Measurements from ENCODE around the gene SERPINI1. TPM values are rescaled to one million over a fixed set of nuclear protein-coding genes. Genes with fewer than 3 reads are reported as not detected.

SERPINI1 gene, protein sequence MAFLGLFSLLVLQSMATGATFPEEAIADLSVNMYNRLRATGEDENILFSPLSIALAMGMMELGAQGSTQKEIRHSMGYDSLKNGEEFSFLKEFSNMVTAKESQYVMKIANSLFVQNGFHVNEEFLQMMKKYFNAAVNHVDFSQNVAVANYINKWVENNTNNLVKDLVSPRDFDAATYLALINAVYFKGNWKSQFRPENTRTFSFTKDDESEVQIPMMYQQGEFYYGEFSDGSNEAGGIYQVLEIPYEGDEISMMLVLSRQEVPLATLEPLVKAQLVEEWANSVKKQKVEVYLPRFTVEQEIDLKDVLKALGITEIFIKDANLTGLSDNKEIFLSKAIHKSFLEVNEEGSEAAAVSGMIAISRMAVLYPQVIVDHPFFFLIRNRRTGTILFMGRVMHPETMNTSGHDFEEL
- total RNA-seq: 0.32 and 1.2 TPM in 2 replicates

DNA sequence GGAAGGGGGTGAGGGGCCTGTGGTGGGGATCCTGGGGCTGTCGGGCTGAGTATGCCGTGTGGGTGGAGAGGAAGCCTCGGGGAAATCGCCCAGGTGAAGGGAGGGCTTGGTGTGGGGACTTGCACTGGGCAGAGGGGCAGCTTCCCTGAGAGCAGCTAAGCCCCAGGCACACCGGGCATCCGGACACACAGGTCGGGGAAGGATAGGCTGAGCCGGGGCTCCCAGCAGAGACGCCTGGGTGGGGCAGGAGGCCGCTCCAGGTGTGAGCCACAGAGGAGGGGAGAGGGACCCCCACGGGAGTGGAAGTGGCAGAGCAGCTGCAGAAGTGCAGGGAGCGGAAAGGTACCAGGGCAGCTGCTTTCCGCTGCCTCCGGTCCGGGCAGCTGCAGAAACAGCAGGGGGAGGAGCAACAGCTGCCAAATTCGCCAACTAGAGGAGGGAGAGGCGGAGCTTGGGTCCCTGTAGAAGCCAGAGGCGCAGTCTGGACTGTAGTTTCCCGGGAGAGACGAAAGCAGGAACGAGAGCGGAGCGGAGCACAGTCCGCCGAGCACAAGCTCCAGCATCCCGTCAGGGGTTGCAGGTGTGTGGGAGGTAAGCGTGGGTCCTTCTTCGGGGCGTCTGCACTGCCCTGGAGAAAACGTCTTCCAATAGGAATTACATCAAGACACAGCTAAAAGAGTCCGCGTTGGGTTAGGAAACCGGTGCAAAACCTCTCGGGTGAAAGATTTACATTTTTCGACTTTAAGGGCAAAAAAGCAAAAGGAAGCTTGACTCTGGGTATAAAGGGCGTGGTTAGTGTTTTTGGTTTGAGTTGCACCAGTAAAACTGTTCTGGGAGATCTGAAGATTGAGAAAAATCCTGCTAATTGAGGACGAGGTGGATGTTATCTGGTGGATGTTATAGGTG is at the start of gene SERPINI1:
SERPINI1 (plus strand) TSS at position 489 of the 906 bp plus-strand sequence. CDS start 53,408 bp downstream, outside the sequence.

GRCh38 chr3:167734498-167735232 is 856 bp upstream of the SERPINI1 start, which contains the start of gene PDCD10:
PDCD10 (minus strand) TSS chr3:167734892; CDS start chr3:167720157, 14,735 bp downstream.

Other genes with a start within 250 kb of the SERPINI1 start
- 0.15 and 0.32 TPM in 2 replicates for gene WDR49, start 81.8 kb upstream of the SERPINI1 start, total RNA-seq
- gene PDCD10, start 829 bp upstream of the SERPINI1 start, total RNA-seq: 79.6 and 80.4 TPM in 2 replicates

All from epithelial cell of umbilical artery (primary cell).